Adrenal gland (tissue), 12 donors: ENCODE data around the gene ASXL1. TPM values are rescaled to one million over a fixed set of nuclear protein-coding genes. Genes with fewer than 3 reads are reported as not detected.

Experiments used
- DNase-seq, 7 donors: peaks; one replicate each; pipeline ENCODE4 v3.0.0-alpha.2; 2019 to 2020
- H3K27ac ChIP-seq, 5 donors: fragments of 200-600 bp; sonication (generic) in 4 of 5; 1 replicate in 3 of 5; 2 replicates in 2 of 5; pipeline versions ENCODE4 v1.5.1 to v1.8.0; 2016 to 2020; ENCODE audit warnings: mild to moderate bottlenecking in 1 of 5
- H3K27me3 ChIP-seq: fragments of 200-600 bp; 2 replicates; pipeline ENCODE4 v1.8.0; 2021
- H3K36me3 ChIP-seq, 2 donors: fragments of 200-600 bp; replicated peaks in 1 of 2; 1 replicate in 1 of 2; 2 replicates in 1 of 2; pipeline versions ENCODE4 v1.5.1 to v1.8.0; 2018 to 2022
- H3K4me1 ChIP-seq, 2 donors: fragments of 200-600 bp; replicated peaks in 1 of 2; 1 replicate in 1 of 2; 2 replicates in 1 of 2; pipeline versions ENCODE4 v1.5.1 to v1.8.0; 2018 to 2021
- H3K4me3 ChIP-seq, 4 donors: fragments of 200-600 bp; sonication (generic) in 3 of 4; one replicate each; pipeline ENCODE4 v1.5.1; 2016 to 2018
- H3K9me3 ChIP-seq, 3 donors: fragments of 200-600 bp; sonication (generic) in 1 of 3; replicated peaks in 1 of 3; 1 replicate in 2 of 3; 2 replicates in 1 of 3; pipeline versions ENCODE4 v1.5.1 to v1.8.0; 2016 to 2021
- CTCF ChIP-seq, 6 experiments: fragments of 450-650 bp in 4 of 6; fragments of 200-600 bp in 2 of 6; sonication (generic) in 1 of 6; IDR thresholded peaks; 1 replicate in 5 of 6; 2 replicates in 1 of 6; pipeline versions ENCODE4 v1.5.1 to v1.8.0; 2016 to 2021; ENCODE audit warnings: antibody characterized with exemption in 6 of 6, mild to moderate bottlenecking in 2 of 6, moderate library complexity in 1 of 6
- POLR2A ChIP-seq, 2 donors: fragments of 450-650 bp; IDR thresholded peaks; one replicate each; pipeline ENCODE4 v1.6.1; 2017; ENCODE audit warnings: antibody characterized with exemption in 2 of 2, mild to moderate bottlenecking in 2 of 2, moderate library complexity in 1 of 2
- WGBS, 4 donors: extraction: QIAGEN DNeasy Blood & Tissue Kit in 2 of 4; methylation state at CpG; one replicate each; pipeline versions ENCODE4 v1.1.5 to v1.1.7; 2013 to 2017; 5-methylcytosine and 5-hydroxymethylcytosine counted together
- intact Hi-C, 2 donors: fragments of 100-400 bp; cut with DNase I; formaldehyde crosslinking; loops; one replicate each; pipeline versions ENCODE4 v1.14.1 to v1.15.0; 2022 to 2023
- polyA plus RNA-seq, 3 donors: library from polyadenylated mRNA; stranded (reverse); fragments of 200-250 nt in 2 of 3; fragments of 350-450 nt in 1 of 3; fragmentation: Illumina TruSeq in 1 of 3; extraction: RNeasy Lipid Tissue Mini Kit (QIAGEN cat#74804) in 1 of 3; gene quantifications; one replicate each; pipeline ENCODE4 v1.2.3, GENCODE V29; 2013 to 2014
- total RNA-seq, 9 donors: library from RNA; depleted of rRNA in 4 of 9; stranded (reverse); fragments of >200 nt in 4 of 9; fragments of 120-200 nt in 1 of 9; fragmentation: NEBNext Ultra II Directional in 1 of 9; extraction: Animal tissue kit (Norgen Biotek cat#: 25700) in 1 of 9; gene quantifications; one replicate each; pipeline versions ENCODE4 v1.1.0 to v1.2.4, GENCODE V29; 2013 to 2023
- donor health status: healthy with polysubstance abuse.
- donor health status: Bipolar disorder and iron deficiency.
- donor health status: DM: yes; HTN: yes; CAD: no.
- donor health status: DM: no; HTN: no; CAD: no.
- donor health status: DM: no; HTN: no; CAD: no.
- donor health status: DM: yes; HTN: yes; CAD: no.

Gene ASXL1
- total and polyA plus RNA-seq, 12 donors = 19.9 to 77.7 (median 51.8) TPM

- H3K9me3 ChIP-seq = no peaks in the 10 kb centered on the region
- peaks cover 0 to 9% of the 10 kb centered on the region in 2 donors for H3K36me3 ChIP-seq
- no peaks in the 10 kb centered on the region for H3K27me3 ChIP-seq
- H3K4me3 ChIP-seq = no peak overlapping the region
- 55 to 74% (median 68%) methylated on average over 16 to 22 of the region's 22 CpGs for WGBS, 4 donors
- peak overlapping the region in 4 of 5 donors; percentile 74 to 92 (median 82) for H3K27ac ChIP-seq
- TF ChIP-seq POLR2A (IDR thresholded peaks at IDR 0.05) = no peak
- TF ChIP-seq CTCF (IDR thresholded peaks at IDR 0.05) = no peak
- DNase-seq = peak in 1 of 7 donors; percentile 26
- intact Hi-C loops = no loop called here
- H3K4me1 ChIP-seq = peaks cover 46 to 92% of the 10 kb centered on the region in 2 donors
Observed at GRCh38 chr20:32476684-32477593, 118.8 kb downstream of the ASXL1 start.

- H3K27ac ChIP-seq = peak overlapping the region in 2 of 5 donors; percentile 86 to 92
- no peak overlapping the region for H3K4me3 ChIP-seq
- H3K9me3 ChIP-seq = no peaks in the 10 kb centered on the region
- intact Hi-C loops = no loop called here
- 58 to 78% (median 64%) methylated on average over 9 to 11 of the region's 11 CpGs for WGBS, 4 donors
- peaks cover 55 to 88% of the 10 kb centered on the region in 2 donors for H3K4me1 ChIP-seq
- no peaks in the 10 kb centered on the region for H3K36me3 ChIP-seq
- H3K27me3 ChIP-seq = no peaks in the 10 kb centered on the region
- DNase-seq = peak in 6 of 7 donors; percentile 59 to 84 (median 71)
- TF ChIP-seq POLR2A (IDR thresholded peaks at IDR 0.05) (no peak), CTCF (IDR thresholded peaks at IDR 0.05) (no peak)
Observed at GRCh38 chr20:32477594-32478512, 119.7 kb downstream of the ASXL1 start.

GRCh38 chr20:32478576-32478975 is 120.4 kb downstream of the ASXL1 start:
- Histone ChIP-seq H3K27ac (peak overlapping the region in 2 of 5 donors; percentile 86 to 92), H3K4me1 (peaks cover 48 to 81% of the 10 kb centered on the region in 2 donors), H3K27me3 (no peaks in the 10 kb centered on the region), H3K9me3 (no peaks in the 10 kb centered on the region), H3K36me3 (no peaks in the 10 kb centered on the region), H3K4me3 (no peak overlapping the region)
- no peak for DNase-seq
- TF ChIP-seq CTCF (IDR thresholded peaks at IDR 0.05) (no peak), POLR2A (IDR thresholded peaks at IDR 0.05) (no peak)
- intact Hi-C loops = no loop called here
- 88 to 91% (median 90%) methylated on average over 7 of the region's 7 CpGs for WGBS, 4 donors

- WGBS, 4 donors = 89 to 94% (median 91%) methylated on average over 5 of the region's 5 CpGs
- peak in 2 of 7 donors; percentile 6 for DNase-seq
- no peak for TF ChIP-seq POLR2A (IDR thresholded peaks at IDR 0.05)
- no peak for TF ChIP-seq CTCF (IDR thresholded peaks at IDR 0.05)
- intact Hi-C loops = no loop called here
- peaks cover 46 to 76% of the 10 kb centered on the region in 2 donors for H3K4me1 ChIP-seq
- no peaks in the 10 kb centered on the region for H3K27me3 ChIP-seq
- no peaks in the 10 kb centered on the region for H3K9me3 ChIP-seq
- no peak overlapping the region for H3K4me3 ChIP-seq
- no peaks in the 10 kb centered on the region for H3K36me3 ChIP-seq
- peak overlapping the region in 1 of 5 donors; percentile 86 for H3K27ac ChIP-seq
Observed at GRCh38 chr20:32479012-32479411, 120.9 kb downstream of the ASXL1 start.
